GM12878 (cell line): Measurements from ENCODE around the gene APOBEC3B. TPM values are rescaled to one million over a fixed set of nuclear protein-coding genes. Genes with fewer than 3 reads are reported as not detected.

Source experiments
- ATAC-seq: fragments of 200-7000 bp; cut with Tn5 transposase; 3 replicates; pipeline ENCODE4 v1.9.1; 2020; ENCODE audit warnings: mild to moderate bottlenecking, moderate library complexity
- BruUV-seq: library from RNA; stranded (reverse); fragments of 400-500 nt; replicated peaks from 2 replicates; lab custom pipeline; 2021; lab: Mats Ljungman, UMichigan
- CTCF ChIA-PET: fragments of 300-600 bp; sonication (Branson Sonifier 250); formaldehyde crosslinking; extraction: SDS; loops from one replicate; lab custom pipeline; 2021; ENCODE audit warnings: inconsistent platforms; lab: Yijun Ruan, JAX
- POLR2A ChIA-PET: fragments of 350-600 bp; formaldehyde crosslinking; extraction: SDS; loops from one replicate; lab custom pipeline; 2021; ENCODE audit warnings: inconsistent platforms; lab: Charles Lee
- RAD21 ChIA-PET: fragments of 300-600 bp; sonication (Branson Sonifier 250); formaldehyde crosslinking; loops from one replicate; lab custom pipeline; 2023; ENCODE audit warnings: antibody characterized with exemption; ENCODE audit not compliant: unreplicated experiment; lab: Charles Lee
- SMC1A ChIA-PET: fragments of 300-600 bp; sonication (Branson Sonifier 250); formaldehyde crosslinking; loops from one replicate; lab custom pipeline; 2023; ENCODE audit not compliant: unreplicated experiment, uncharacterized antibody; lab: Charles Lee
- DNase-seq: peaks from one replicate; pipeline ENCODE4 v3.0.0-alpha.2; 2011; ENCODE audit warnings: low read depth, low spot score
- FAIRE-seq: peaks from 3 replicates; lab custom pipeline; 2011; peaks lifted over from hg19 to GRCh38; lab: Jason Lieb, UNC
- H2AFZ ChIP-seq: 2 replicates; pipeline ENCODE4 v1.6.0; 2011; ENCODE audit warnings: low read depth, low read length, control low read depth; ENCODE audit not compliant: control insufficient read depth
- H3K27ac ChIP-seq: 2 replicates; pipeline ENCODE4 v1.5.1; 2011; ENCODE audit warnings: control low read depth; ENCODE audit not compliant: control insufficient read depth, insufficient read depth
- H3K27me3 ChIP-seq, 2 experiments: replicated peaks in 1 of 2; 2 replicates each; pipeline versions ENCODE4 v1.6.0 to v1.6.1; 2011; ENCODE audit warnings: low read length in 1 of 2; ENCODE audit not compliant: control insufficient read depth in 2 of 2, insufficient read depth in 2 of 2
- H3K36me3 ChIP-seq, 2 experiments: 2 replicates each; pipeline ENCODE4 v1.5.1; 2011; ENCODE audit warnings: low read length in 1 of 2; ENCODE audit not compliant: control insufficient read depth in 2 of 2, insufficient read depth in 2 of 2
- H3K4me1 ChIP-seq: 2 replicates; pipeline ENCODE4 v1.6.1; 2011; ENCODE audit warnings: mild to moderate bottlenecking, low read length, moderate library complexity, mixed read lengths; ENCODE audit not compliant: control insufficient read depth, insufficient read depth
- H3K4me2 ChIP-seq: 2 replicates; pipeline ENCODE4 v1.6.0; 2011; ENCODE audit warnings: control low read depth; ENCODE audit not compliant: control insufficient read depth, insufficient read depth
- H3K4me3 ChIP-seq: fragments of 200-600 bp; sonication (generic); 2 replicates; pipeline ENCODE4 v1.5.1; 2016
- H3K79me2 ChIP-seq: 2 replicates; pipeline ENCODE4 v1.6.0; 2011; ENCODE audit warnings: low read length; ENCODE audit not compliant: control insufficient read depth, insufficient read depth
- H3K9ac ChIP-seq: 2 replicates; pipeline ENCODE4 v1.8.0; 2011; ENCODE audit warnings: low read length, control low read depth, mixed read lengths; ENCODE audit not compliant: control insufficient read depth, insufficient read depth
- H3K9me3 ChIP-seq: replicated peaks from 3 replicates; pipeline ENCODE4 v1.5.1; 2011; ENCODE audit warnings: mild to moderate bottlenecking, low read length; ENCODE audit not compliant: control insufficient read depth, insufficient read depth
- H4K20me1 ChIP-seq: 2 replicates; pipeline ENCODE4 v1.6.0; 2011; ENCODE audit not compliant: control insufficient read depth, insufficient read depth
- CBX3 ChIP-seq: fragments of 200-600 bp; sonication (generic); IDR thresholded peaks from 2 replicates; pipeline ENCODE4 v1.6.1; 2016; ENCODE audit warnings: low read depth, borderline replicate concordance
- GABPA ChIP-seq: IDR thresholded peaks from 2 replicates; pipeline ENCODE4 v1.6.1; 2014; ENCODE audit warnings: antibody characterized with exemption, low read depth, mild to moderate bottlenecking, inconsistent platforms
- IKZF2 ChIP-seq, 2 experiments: fragments of 450-650 bp; IDR thresholded peaks; 2 replicates each; pipeline ENCODE4 v1.6.1; 2017; ENCODE audit warnings: mild to moderate bottlenecking in 2 of 2, moderate library complexity in 2 of 2
- JUND ChIP-seq: IDR thresholded peaks from 2 replicates; pipeline ENCODE4 v1.6.1; 2012; ENCODE audit warnings: low read depth, mild to moderate bottlenecking, low read length, improper control_type of control experiment, moderate library complexity
- MLLT1 ChIP-seq: fragments of 450-650 bp; IDR thresholded peaks from 2 replicates; pipeline ENCODE4 v1.6.1; 2016; ENCODE audit warnings: mild to moderate bottlenecking
- RFX5 ChIP-seq: IDR thresholded peaks from 2 replicates; pipeline ENCODE4 v1.6.1; 2011; ENCODE audit warnings: low read depth, low read length, improper control_type of control experiment
- SUZ12 ChIP-seq: fragments of 200-600 bp; sonication (generic); IDR thresholded peaks from one replicate; pipeline ENCODE4 v1.6.1; 2018; ENCODE audit warnings: antibody characterized with exemption, mild to moderate bottlenecking; ENCODE audit not compliant: unreplicated experiment
- TCF12 ChIP-seq: IDR thresholded peaks from 2 replicates; pipeline ENCODE4 v1.6.1; 2011; ENCODE audit warnings: low read depth, mild to moderate bottlenecking, low read length
- ZNF592 ChIP-seq: fragments of 450-650 bp; IDR thresholded peaks from 2 replicates; pipeline ENCODE4 v1.6.1; 2017; ENCODE audit warnings: mild to moderate bottlenecking, moderate library complexity
- ZZZ3 ChIP-seq: IDR thresholded peaks from 2 replicates; pipeline ENCODE4 v1.6.1; 2011; ENCODE audit warnings: low read depth; ENCODE audit not compliant: control insufficient read depth, insufficient read length
- WGBS: methylation state at CpG from one replicate; pipeline ENCODE4 v1.1.6; 2016; ENCODE audit warnings: low lambda C conversion rate; ENCODE audit not compliant: insufficient replicate concordance, insufficient coverage; ENCODE audit errors: missing lambda C conversion rate; 5-methylcytosine and 5-hydroxymethylcytosine counted together
- in situ Hi-C: fragments of 300-500 bp; cut with MboI; formaldehyde crosslinking; loops from 9 replicates; pipeline ENCODE4 v1.14.3; 2018; ENCODE audit warnings: mixed read lengths
- intact Hi-C: fragments of 100-400 bp; cut with micrococcal nuclease; formaldehyde crosslinking; loops from one replicate; pipeline ENCODE4 v1.14.2; 2022; ENCODE audit not compliant: unreplicated experiment
- polyA plus RNA-seq, 11 experiments: library from polyadenylated mRNA; depleted of rRNA in 4 of 11; unstranded in 6 of 11; stranded (reverse) in 5 of 11; fragments of >200 nt; fragmentation: Nextera tagmentation in 4 of 11; fragmentation: Illumina TruSeq in 1 of 11; extraction: Ambion mirVana in 4 of 11; extraction: Trizol in 1 of 11; gene quantifications; 1 replicate in 1 of 11; 2 replicates in 10 of 11; pipeline versions ENCODE4 v1.2.1 to v1.2.3, GENCODE V29; 2011 to 2016; ENCODE audit warnings: inconsistent platforms in 2 of 11, missing spikeins in 2 of 11, low read depth in 1 of 11
- total RNA-seq, 4 experiments: library from RNA; depleted of rRNA in 3 of 4; stranded (reverse); fragments of >200 nt in 3 of 4; fragmentation: Illumina TruSeq in 1 of 4; extraction: Trizol in 1 of 4; gene quantifications; 2 replicates each; pipeline versions ENCODE4 v1.2.1 to v1.2.3, GENCODE V29; 2013 to 2021
- TF ChIP-seq, protein P1 (sequence below): fragments of 150-350 bp; IDR thresholded peaks from 2 replicates; pipeline ENCODE4 v1.6.1; 2014; ENCODE audit warnings: mild to moderate bottlenecking, low read depth, low read length
- TF ChIP-seq, protein P2 (sequence below): fragments of 450-650 bp; IDR thresholded peaks from 2 replicates; pipeline ENCODE4 v1.6.1; 2016; ENCODE audit warnings: mild to moderate bottlenecking, moderate library complexity, borderline replicate concordance

Gene APOBEC3B
- total and polyA plus RNA-seq, 10 of the 15 experiments (the other 5 are each of a cell fraction or from before 2014, with no cell fraction given) = 2.4 to 75.1 (median 30.9) TPM

DNA sequence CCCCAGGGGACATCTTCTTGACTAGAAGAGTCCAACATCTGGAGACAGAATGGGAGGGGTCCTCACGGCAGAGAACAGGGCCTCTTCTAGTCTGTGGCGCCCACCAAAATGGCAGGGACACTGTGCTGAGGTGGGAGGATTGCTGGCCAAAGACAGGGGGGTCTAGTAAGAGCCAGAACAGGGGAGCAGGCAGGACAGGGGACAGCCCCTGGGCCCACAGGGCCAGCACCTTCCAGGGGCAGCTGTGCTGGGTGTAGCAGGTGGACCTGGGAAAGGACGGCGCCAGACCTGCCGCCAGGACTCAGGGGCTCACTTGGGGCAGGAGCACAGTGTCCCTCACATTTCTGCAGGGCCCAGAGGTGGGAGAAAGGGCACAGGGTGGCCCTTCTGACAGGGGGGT is 25.6 kb upstream of the APOBEC3B start:
- Histone ChIP-seq H2AFZ (no peak overlapping the region), H3K4me2 (no peak overlapping the region), H3K9ac (no peak overlapping the region), H3K9me3 (no peaks in the 10 kb centered on the region), H3K27me3 (no peaks in the 10 kb centered on the region), H3K79me2 (no peaks in the 10 kb centered on the region), H4K20me1 (no peaks in the 10 kb centered on the region), H3K27ac (no peak overlapping the region), H3K36me3 (no peaks in the 10 kb centered on the region), H3K4me3 (no peak overlapping the region), H3K4me1 (peaks cover 24% of the 10 kb centered on the region)
- ChIA-PET POLR2A (no interaction called here), SMC1A (interaction anchor here (1.2 kb wide), 1 partner anchor 86 kb away, joined by 3 read pairs; no protein-coding TSS in a partner anchor), CTCF (interaction anchor here (0.9 to 6.4 kb wide), 3 partner anchors 15 to 86 kb away, joined by 3 to 41 read pairs (median 4); no protein-coding TSS in a partner anchor), RAD21 (interaction anchor here (1.3 kb wide), 1 partner anchor 86 kb away, joined by 4 read pairs; no protein-coding TSS in a partner anchor)
- FAIRE-seq (no peak), DNase-seq (no peak), ATAC-seq (no peak)
- 78% methylated on average over 5 of the region's 5 CpGs for WGBS
- in situ Hi-C loops = no loop called here
- no TSS peak for BruUV-seq
- intact Hi-C loops = no loop called here
- TF ChIP-seq JUND (no peak), ZNF592 (no peak), SUZ12 (no peak), RFX5 (no peak), TCF12 (no peak), MLLT1 (no peak), IKZF2 (IDR thresholded peaks at IDR 0.05) (no peak), GABPA (no peak), ZZZ3 (no peak), CBX3 (no peak)
- TF ChIP-seq, protein P1, sequence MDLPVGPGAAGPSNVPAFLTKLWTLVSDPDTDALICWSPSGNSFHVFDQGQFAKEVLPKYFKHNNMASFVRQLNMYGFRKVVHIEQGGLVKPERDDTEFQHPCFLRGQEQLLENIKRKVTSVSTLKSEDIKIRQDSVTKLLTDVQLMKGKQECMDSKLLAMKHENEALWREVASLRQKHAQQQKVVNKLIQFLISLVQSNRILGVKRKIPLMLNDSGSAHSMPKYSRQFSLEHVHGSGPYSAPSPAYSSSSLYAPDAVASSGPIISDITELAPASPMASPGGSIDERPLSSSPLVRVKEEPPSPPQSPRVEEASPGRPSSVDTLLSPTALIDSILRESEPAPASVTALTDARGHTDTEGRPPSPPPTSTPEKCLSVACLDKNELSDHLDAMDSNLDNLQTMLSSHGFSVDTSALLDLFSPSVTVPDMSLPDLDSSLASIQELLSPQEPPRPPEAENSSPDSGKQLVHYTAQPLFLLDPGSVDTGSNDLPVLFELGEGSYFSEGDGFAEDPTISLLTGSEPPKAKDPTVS = no peak
- TF ChIP-seq, protein P2, sequence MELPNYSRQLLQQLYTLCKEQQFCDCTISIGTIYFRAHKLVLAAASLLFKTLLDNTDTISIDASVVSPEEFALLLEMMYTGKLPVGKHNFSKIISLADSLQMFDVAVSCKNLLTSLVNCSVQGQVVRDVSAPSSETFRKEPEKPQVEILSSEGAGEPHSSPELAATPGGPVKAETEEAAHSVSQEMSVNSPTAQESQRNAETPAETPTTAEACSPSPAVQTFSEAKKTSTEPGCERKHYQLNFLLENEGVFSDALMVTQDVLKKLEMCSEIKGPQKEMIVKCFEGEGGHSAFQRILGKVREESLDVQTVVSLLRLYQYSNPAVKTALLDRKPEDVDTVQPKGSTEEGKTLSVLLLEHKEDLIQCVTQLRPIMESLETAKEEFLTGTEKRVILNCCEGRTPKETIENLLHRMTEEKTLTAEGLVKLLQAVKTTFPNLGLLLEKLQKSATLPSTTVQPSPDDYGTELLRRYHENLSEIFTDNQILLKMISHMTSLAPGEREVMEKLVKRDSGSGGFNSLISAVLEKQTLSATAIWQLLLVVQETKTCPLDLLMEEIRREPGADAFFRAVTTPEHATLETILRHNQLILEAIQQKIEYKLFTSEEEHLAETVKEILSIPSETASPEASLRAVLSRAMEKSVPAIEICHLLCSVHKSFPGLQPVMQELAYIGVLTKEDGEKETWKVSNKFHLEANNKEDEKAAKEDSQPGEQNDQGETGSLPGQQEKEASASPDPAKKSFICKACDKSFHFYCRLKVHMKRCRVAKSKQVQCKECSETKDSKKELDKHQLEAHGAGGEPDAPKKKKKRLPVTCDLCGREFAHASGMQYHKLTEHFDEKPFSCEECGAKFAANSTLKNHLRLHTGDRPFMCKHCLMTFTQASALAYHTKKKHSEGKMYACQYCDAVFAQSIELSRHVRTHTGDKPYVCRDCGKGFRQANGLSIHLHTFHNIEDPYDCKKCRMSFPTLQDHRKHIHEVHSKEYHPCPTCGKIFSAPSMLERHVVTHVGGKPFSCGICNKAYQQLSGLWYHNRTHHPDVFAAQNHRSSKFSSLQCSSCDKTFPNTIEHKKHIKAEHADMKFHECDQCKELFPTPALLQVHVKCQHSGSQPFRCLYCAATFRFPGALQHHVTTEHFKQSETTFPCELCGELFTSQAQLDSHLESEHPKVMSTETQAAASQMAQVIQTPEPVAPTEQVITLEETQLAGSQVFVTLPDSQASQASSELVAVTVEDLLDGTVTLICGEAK = no peak
